HepG2 (cell line): ENCODE results near the gene RDM1.

Experiments used
- ATM ChIP-seq: fragments of 450-650 bp; IDR thresholded peaks from 2 replicates; pipeline ENCODE4 v1.7.1; 2017; ENCODE audit warnings: mild to moderate bottlenecking, borderline replicate concordance
- BHLHE40 ChIP-seq: IDR thresholded peaks from 2 replicates; pipeline ENCODE4 v1.6.1; 2011; ENCODE audit warnings: low read length, improper control_type of control experiment
- CTCF ChIP-seq: sonication (generic); formaldehyde crosslinking; IDR thresholded peaks from 2 replicates; pipeline ENCODE4 v1.5.0; 2020; ENCODE audit warnings: mild to moderate bottlenecking, missing genetic modification reagents, moderate library complexity
- E2F1 ChIP-seq: sonication (generic); formaldehyde crosslinking; IDR thresholded peaks from 2 replicates; pipeline ENCODE4 v1.5.0; 2020; ENCODE audit warnings: missing genetic modification reagents
- ETS1 ChIP-seq: sonication (generic); formaldehyde crosslinking; IDR thresholded peaks from 2 replicates; pipeline ENCODE4 v1.4.0; 2020; ENCODE audit warnings: missing genetic modification reagents
- GABPB1 ChIP-seq: IDR thresholded peaks from 2 replicates; pipeline ENCODE4 v1.6.1; 2016; ENCODE audit warnings: mild to moderate bottlenecking, missing genetic modification reagents, moderate library complexity, missing compliant biosample characterization
- MEIS1 ChIP-seq: sonication (generic); formaldehyde crosslinking; IDR thresholded peaks from 2 replicates; pipeline ENCODE4 v1.9.0; 2021; ENCODE audit warnings: mild to moderate bottlenecking, missing genetic modification reagents, moderate library complexity, borderline replicate concordance
- NRL ChIP-seq: sonication (generic); formaldehyde crosslinking; IDR thresholded peaks from 2 replicates; pipeline ENCODE4 v1.5.0; 2020; ENCODE audit warnings: missing genetic modification reagents, mild to moderate bottlenecking, moderate library complexity, borderline replicate concordance
- POLR2A ChIP-seq, 2 experiments: IDR thresholded peaks; 2 replicates each; pipeline ENCODE4 v1.6.1; 2011; ENCODE audit warnings: low read depth in 2 of 2, low read length in 2 of 2, mild to moderate bottlenecking in 1 of 2, moderate library complexity in 1 of 2; ENCODE audit not compliant: insufficient read depth in 1 of 2
- POLR2AphosphoS5 ChIP-seq: IDR thresholded peaks from 2 replicates; pipeline ENCODE4 v1.6.1; 2012; ENCODE audit warnings: low read depth, low read length
- RNF219 ChIP-seq: sonication (generic); formaldehyde crosslinking; IDR thresholded peaks from 2 replicates; pipeline ENCODE4 v1.5.0; 2020; ENCODE audit warnings: mild to moderate bottlenecking, missing genetic modification reagents
- SIN3A ChIP-seq: IDR thresholded peaks from 2 replicates; pipeline ENCODE4 v1.6.1; 2011; ENCODE audit warnings: low read depth, mild to moderate bottlenecking, control low read depth, low read length, borderline replicate concordance
- ZFP91 ChIP-seq: sonication (generic); formaldehyde crosslinking; IDR thresholded peaks from 2 replicates; pipeline ENCODE4 v1.9.0; 2022; ENCODE audit warnings: missing genetic modification reagents, mild to moderate bottlenecking, borderline replicate concordance
- ZNF501 ChIP-seq: sonication (generic); formaldehyde crosslinking; IDR thresholded peaks from 2 replicates; pipeline ENCODE4 v1.5.1; 2020; ENCODE audit warnings: mild to moderate bottlenecking, moderate library complexity, missing genetic modification reagents

GRCh38 chr17:35890774-35891155 is 39.8 kb downstream of the RDM1 start:
- TF ChIP-seq ZNF501 (CRISPR knock-in tag) (no peak), CTCF (CRISPR knock-in tag) (no peak), GABPB1 (no peak), SIN3A (no peak), ETS1 (CRISPR knock-in tag) (no peak), BHLHE40 (no peak), POLR2AphosphoS5 (no peak), E2F1 (CRISPR knock-in tag) (no peak), NRL (CRISPR knock-in tag) (no peak), RNF219 (no peak), ZFP91 (CRISPR knock-in tag) (no peak), MEIS1 (CRISPR knock-in tag) (no peak), ATM (no peak), POLR2A (IDR thresholded peaks at IDR 0.05; ENCODE audit: insufficient read depth in 1 of 2, low read depth in 2 of 2, low read length in 2 of 2) (no peak)
